PC-3 (cell line): ENCODE data around the gene STK32C. TPM values are rescaled to one million over a fixed set of nuclear protein-coding genes. Genes with fewer than 3 reads are reported as not detected.
A peak's percentile ranks its signal among the peaks of the same experiment; 100 is the strongest.

Experiments
- ATAC-seq: fragments of 200-7000 bp; cut with Tn5 transposase; 2 replicates; pipeline ENCODE4 v1.9.1; 2020; ENCODE audit warnings: mild to moderate bottlenecking, moderate library complexity
- BruUV-seq: library from RNA; stranded (reverse); fragments of 400-500 nt; replicated peaks from 2 replicates; lab custom pipeline; 2021; lab: Mats Ljungman, UMichigan
- CTCF ChIA-PET: fragments of 300-600 bp; sonication (Branson Sonifier 250); formaldehyde crosslinking; loops from one replicate; lab custom pipeline; 2022; ENCODE audit warnings: antibody characterized with exemption; lab: Charles Lee
- POLR2A ChIA-PET: fragments of 300-600 bp; sonication (Branson Sonifier 250); formaldehyde crosslinking; loops from one replicate; lab custom pipeline; 2022; ENCODE audit warnings: antibody characterized with exemption; ENCODE audit not compliant: unreplicated experiment; lab: Charles Lee
- DNase-seq: peaks from one replicate; pipeline ENCODE4 v3.0.0-alpha.2; 2015
- H2AFZ ChIP-seq: fragments of 300-600 bp; sonication (generic); 2 replicates; pipeline ENCODE4 v1.6.0; 2016; ENCODE audit warnings: antibody characterized with exemption, low read length
- H3F3A ChIP-seq: fragments of 300-600 bp; sonication (generic); one replicate; pipeline ENCODE4 v1.6.0; 2017; ENCODE audit warnings: antibody characterized with exemption, low read length, control low read depth, mild to moderate bottlenecking; ENCODE audit not compliant: unreplicated experiment
- H3K27ac ChIP-seq: fragments of 300-600 bp; sonication (generic); 2 replicates; pipeline ENCODE4 v1.5.1; 2016; ENCODE audit warnings: mild to moderate bottlenecking, low read length
- H3K27me3 ChIP-seq: fragments of 300-600 bp; sonication (generic); 2 replicates; pipeline ENCODE4 v1.6.1; 2016; ENCODE audit warnings: low read length, mixed read lengths
- H3K36me3 ChIP-seq: fragments of 300-600 bp; sonication (generic); 2 replicates; pipeline ENCODE4 v1.6.1; 2016; ENCODE audit warnings: low read depth, mixed run types, low read length, mixed read lengths
- H3K4me1 ChIP-seq: fragments of 300-600 bp; sonication (generic); 2 replicates; pipeline ENCODE4 v1.5.1; 2016; ENCODE audit warnings: low read length; ENCODE audit not compliant: insufficient read depth
- H3K4me2 ChIP-seq: fragments of 300-600 bp; sonication (generic); 2 replicates; pipeline ENCODE4 v1.6.0; 2016; ENCODE audit warnings: low read length
- H3K4me3 ChIP-seq: fragments of 300-600 bp; sonication (generic); 2 replicates; pipeline ENCODE4 v1.5.1; 2016; ENCODE audit warnings: mild to moderate bottlenecking, low read length, mixed read lengths
- H3K79me2 ChIP-seq: fragments of 300-600 bp; sonication (generic); 2 replicates; pipeline ENCODE4 v1.6.1; 2017; ENCODE audit warnings: low read length, mixed read lengths
- H3K9ac ChIP-seq: fragments of 300-600 bp; sonication (generic); 2 replicates; pipeline ENCODE4 v1.6.0; 2016; ENCODE audit warnings: mild to moderate bottlenecking, low read length
- H3K9me2 ChIP-seq: fragments of 300-600 bp; sonication (generic); replicated peaks from 2 replicates; pipeline ENCODE4 v1.6.1; 2016; ENCODE audit warnings: mixed run types, low read length, mixed read lengths
- H3K9me3 ChIP-seq: fragments of 300-600 bp; sonication (generic); 2 replicates; pipeline ENCODE4 v1.6.1; 2016; ENCODE audit warnings: low read length, mixed read lengths
- H4K20me1 ChIP-seq: fragments of 300-600 bp; sonication (generic); 2 replicates; pipeline ENCODE4 v1.6.1; 2016; ENCODE audit warnings: low read length, mixed read lengths
- CTCF ChIP-seq: fragments of 300-600 bp; sonication (generic); conservative IDR thresholded peaks from 2 replicates; pipeline ENCODE4 v1.5.1; 2017; ENCODE audit warnings: antibody characterized with exemption, low read depth, mild to moderate bottlenecking, low read length
- EZH2 ChIP-seq: fragments of 300-600 bp; sonication (generic); IDR thresholded peaks from one replicate; pipeline ENCODE4 v1.6.1; 2017; ENCODE audit warnings: antibody characterized with exemption, mild to moderate bottlenecking, low read length; ENCODE audit not compliant: unreplicated experiment
- EZH2phosphoT487 ChIP-seq: fragments of 300-600 bp; sonication (generic); IDR thresholded peaks from 2 replicates; pipeline ENCODE4 v1.6.1; 2018; ENCODE audit warnings: mild to moderate bottlenecking, antibody characterized with exemption, low read length, borderline replicate concordance
- intact Hi-C: fragments of 100-400 bp; cut with micrococcal nuclease; formaldehyde crosslinking; loops from 2 replicates; pipeline ENCODE4 v1.9.0; 2023
- total RNA-seq: library from RNA; depleted of rRNA; stranded (reverse); fragments of >200 nt; gene quantifications from 2 replicates; pipeline ENCODE4 v1.2.3, GENCODE V29; 2014

STK32C gene
- total RNA-seq, 1 experiment from 2014 or later, result 28.3 TPM

- ChIA-PET POLR2A (no interaction called here), CTCF (no interaction called here)
- BruUV-seq, result no TSS peak
- no peak for DNase-seq
- H3K4me2 ChIP-seq, result no peak overlapping the region
- no peaks in the 10 kb centered on the region for H3K36me3 ChIP-seq
- no peak overlapping the region for H3K9ac ChIP-seq
- TF ChIP-seq CTCF (no peak), EZH2phosphoT487 (no peak), EZH2 (no peak)
- peaks cover 21% of the 10 kb centered on the region for H3K4me1 ChIP-seq
- H3K27me3 ChIP-seq, result no peaks in the 10 kb centered on the region
- no peaks in the 10 kb centered on the region for H4K20me1 ChIP-seq
- no peak overlapping the region for H3K27ac ChIP-seq
- intact Hi-C loops, result no loop called here
- 0 out of 2 replicates have a peak, but pooled peaks have one; percentile 4 for ATAC-seq
- H3F3A ChIP-seq, result no peaks in the 10 kb centered on the region
- H3K4me3 ChIP-seq, result no peak overlapping the region
- H3K9me2 ChIP-seq, result no peaks in the 10 kb centered on the region
- H3K9me3 ChIP-seq, result no peaks in the 10 kb centered on the region
- no peaks in the 10 kb centered on the region for H3K79me2 ChIP-seq
- no peak overlapping the region for H2AFZ ChIP-seq
These were observed 132.3 kb downstream of the STK32C start for GRCh38 chr10:132175408-132175807.

- intact Hi-C loops, result no loop called here
- no peaks in the 10 kb centered on the region for H3K9me2 ChIP-seq
- H2AFZ ChIP-seq, result no peak overlapping the region
- DNase-seq, result no peak
- no peak overlapping the region for H3K9ac ChIP-seq
- H3K9me3 ChIP-seq, result no peaks in the 10 kb centered on the region
- no peak overlapping the region for H3K4me2 ChIP-seq
- BruUV-seq, result no TSS peak
- H3K36me3 ChIP-seq, result no peaks in the 10 kb centered on the region
- no peaks in the 10 kb centered on the region for H3F3A ChIP-seq
- no peak overlapping the region for H3K27ac ChIP-seq
- ChIA-PET POLR2A (no interaction called here), CTCF (no interaction called here)
- TF ChIP-seq EZH2 (no peak), EZH2phosphoT487 (no peak), CTCF (no peak)
- no peaks in the 10 kb centered on the region for H3K27me3 ChIP-seq
- no peaks in the 10 kb centered on the region for H3K79me2 ChIP-seq
- ATAC-seq, result no peak
- H3K4me1 ChIP-seq, result peaks cover 13% of the 10 kb centered on the region; the same call in 1 of the 2 replicates
- H3K4me3 ChIP-seq, result no peak overlapping the region
- no peaks in the 10 kb centered on the region for H4K20me1 ChIP-seq
These were observed 133.5 kb downstream of the STK32C start for GRCh38 chr10:132174237-132174636.

GRCh38 chr10:132173185-132173584 is 134.6 kb downstream of the STK32C start:
- Histone ChIP-seq H2AFZ (no peak overlapping the region), H3K4me2 (no peak overlapping the region), H3K79me2 (no peaks in the 10 kb centered on the region), H3K9me3 (no peaks in the 10 kb centered on the region), H3K9me2 (no peaks in the 10 kb centered on the region), H3K27me3 (no peaks in the 10 kb centered on the region), H3K9ac (no peak overlapping the region), H3K27ac (no peak overlapping the region), H3K4me3 (no peak overlapping the region), H3F3A (no peaks in the 10 kb centered on the region), H4K20me1 (no peaks in the 10 kb centered on the region), H3K4me1 (peaks cover 13% of the 10 kb centered on the region; the same call in 1 of the 2 replicates), H3K36me3 (no peaks in the 10 kb centered on the region)
- intact Hi-C loops, result no loop called here
- BruUV-seq, result no TSS peak
- TF ChIP-seq EZH2 (no peak), CTCF (no peak), EZH2phosphoT487 (no peak)
- no peak for DNase-seq
- ChIA-PET CTCF (no interaction called here), POLR2A (no interaction called here)
- ATAC-seq, result no peak
